AG08395 (cell line): ENCODE measurements around the gene ATF7IP.
A peak's percentile ranks its signal among the peaks of the same experiment; 100 is the strongest.

Source experiments
- DNase-seq: peaks from one replicate; pipeline ENCODE4 v3.0.0; 2012; ENCODE audit warnings: mixed read lengths, low spot score

ATF7IP gene

GRCh38 chr12:14410841-14411569 is 45.5 kb downstream of the ATF7IP start:
- DNase-seq = no peak

- DNase-seq = peak; percentile 43
These were observed 51.2 kb downstream of the ATF7IP start for GRCh38 chr12:14416658-14417057.

- DNase-seq = peak; percentile 72
These were observed 52.2 kb downstream of the ATF7IP start for GRCh38 chr12:14417715-14418114.

- DNase-seq = peak; percentile 8
These were observed 53.0 kb downstream of the ATF7IP start for GRCh38 chr12:14418451-14418890.

- DNase-seq = no peak
These were observed 57.2 kb downstream of the ATF7IP start for GRCh38 chr12:14422516-14423230.

- no peak for DNase-seq
These were observed 59.1 kb downstream of the ATF7IP start for GRCh38 chr12:14424545-14424944.

- no peak for DNase-seq
These were observed 61.3 kb downstream of the ATF7IP start for GRCh38 chr12:14426792-14427191.

GRCh38 chr12:14427929-14428328 is 62.4 kb downstream of the ATF7IP start:
- DNase-seq = no peak

GRCh38 chr12:14430394-14430986 is 65.0 kb downstream of the ATF7IP start:
- no peak for DNase-seq

- DNase-seq = no peak
These were observed 66.5 kb downstream of the ATF7IP start for GRCh38 chr12:14431975-14432374.

- DNase-seq = no peak
These were observed 70.1 kb downstream of the ATF7IP start for GRCh38 chr12:14435627-14436026.

GRCh38 chr12:14442221-14442881 is 76.9 kb downstream of the ATF7IP start:
- no peak for DNase-seq

GRCh38 chr12:14443531-14443930 is 78.0 kb downstream of the ATF7IP start:
- DNase-seq = peak; percentile 7

- DNase-seq = no peak
These were observed 85.0 kb downstream of the ATF7IP start for GRCh38 chr12:14450479-14450878.

GRCh38 chr12:14452336-14452735 is 86.9 kb downstream of the ATF7IP start:
- no peak for DNase-seq

GRCh38 chr12:14452865-14453264 is 87.4 kb downstream of the ATF7IP start:
- DNase-seq = no peak

GRCh38 chr12:14454098-14454907 is 88.8 kb downstream of the ATF7IP start:
- DNase-seq = peak; percentile 29

GRCh38 chr12:14460212-14460841 is 94.8 kb downstream of the ATF7IP start:
- no peak for DNase-seq

GRCh38 chr12:14471497-14471896 is 106.0 kb downstream of the ATF7IP start:
- no peak for DNase-seq

- peak; percentile 7 for DNase-seq
These were observed 108.3 kb downstream of the ATF7IP start for GRCh38 chr12:14473707-14474287.

- DNase-seq = no peak
These were observed 113.5 kb downstream of the ATF7IP start for GRCh38 chr12:14479004-14479403.
